H1 (cell line): ENCODE results near the gene DEGS2. TPM values are rescaled to one million over a fixed set of nuclear protein-coding genes. Genes with fewer than 3 reads are reported as not detected.
A peak's percentile ranks its signal among the peaks of the same experiment; 100 is the strongest.

Experiments used
- ATF2 ChIP-seq: IDR thresholded peaks from 2 replicates; pipeline ENCODE4 v1.6.1; 2012; ENCODE audit warnings: low read length, inconsistent platforms
- BACH1 ChIP-seq: IDR thresholded peaks from 2 replicates; pipeline ENCODE4 v1.6.1; 2012; ENCODE audit warnings: low read length, improper control_type of control experiment
- BCL11A ChIP-seq, 2 experiments: IDR thresholded peaks; one replicate each; pipeline ENCODE4 v1.6.1; 2011; ENCODE audit warnings: low read depth in 2 of 2, low read length in 2 of 2, mild to moderate bottlenecking in 2 of 2
- CBX5 ChIP-seq: fragments of 300-800, 300-1000 bp; sonication (generic); IDR thresholded peaks from 2 replicates; pipeline ENCODE4 v1.7.1; 2016; ENCODE audit warnings: antibody characterized with exemption, low read length, low read depth
- CBX8 ChIP-seq: fragments of 300-800, 300-1000 bp; sonication (generic); IDR thresholded peaks from 2 replicates; pipeline ENCODE4 v1.7.1; 2016; ENCODE audit warnings: low read depth, low read length, borderline replicate concordance
- CEBPB ChIP-seq: IDR thresholded peaks from 2 replicates; pipeline ENCODE4 v1.6.1; 2012; ENCODE audit warnings: low read depth, low read length
- CREB1 ChIP-seq: IDR thresholded peaks from 2 replicates; pipeline ENCODE4 v1.6.1; 2012; ENCODE audit warnings: inconsistent platforms
- CTCF ChIP-seq, 3 experiments: IDR thresholded peaks; 1 replicate in 2 of 3; 2 replicates in 1 of 3; pipeline versions ENCODE4 v1.5.1 to v1.6.1; 2011; ENCODE audit warnings: low read length in 3 of 3, mild to moderate bottlenecking in 3 of 3, inconsistent platforms in 2 of 3, low read depth in 1 of 3, moderate library complexity in 1 of 3; ENCODE audit not compliant: insufficient read depth in 1 of 3; ENCODE audit errors: control extremely low read depth in 1 of 3
- JUND ChIP-seq: IDR thresholded peaks from 2 replicates; pipeline ENCODE4 v1.6.1; 2011; ENCODE audit warnings: mild to moderate bottlenecking, improper control_type of control experiment, low read length
- KDM4A ChIP-seq: IDR thresholded peaks from one replicate; pipeline ENCODE4 v1.7.1; 2012; ENCODE audit warnings: low read depth, mild to moderate bottlenecking, moderate library complexity, low read length, inconsistent platforms; ENCODE audit not compliant: severe bottlenecking
- KDM5A ChIP-seq: fragments of 200-600 bp; IDR thresholded peaks from 2 replicates; pipeline ENCODE4 v1.7.1; 2012; ENCODE audit warnings: mild to moderate bottlenecking, low read length, inconsistent platforms, mixed read lengths
- RAD21 ChIP-seq, 2 experiments: IDR thresholded peaks in 1 of 2; conservative IDR thresholded peaks in 1 of 2; 2 replicates each; pipeline ENCODE4 v1.6.1; 2011; ENCODE audit warnings: low read depth in 2 of 2, low read length in 2 of 2, improper control_type of control experiment in 1 of 2, inconsistent platforms in 1 of 2, mild to moderate bottlenecking in 1 of 2, moderate library complexity in 1 of 2
- RNF2 ChIP-seq: fragments of 200-900, 300-1000 bp; sonication (generic); IDR thresholded peaks from 2 replicates; pipeline ENCODE4 v1.7.1; 2016; ENCODE audit warnings: borderline replicate concordance, low read depth, mild to moderate bottlenecking, antibody characterized with exemption, low read length; ENCODE audit not compliant: poor library complexity, severe bottlenecking; ENCODE audit errors: missing control alignments
- SAP30 ChIP-seq: fragments of 300-600 bp; sonication (generic); IDR thresholded peaks from 2 replicates; pipeline ENCODE4 v1.7.1; 2012; ENCODE audit warnings: low read length, moderate library complexity, mild to moderate bottlenecking, inconsistent platforms; ENCODE audit not compliant: insufficient read depth, insufficient replicate concordance
- SIN3A ChIP-seq, 2 experiments: IDR thresholded peaks in 1 of 2; conservative IDR thresholded peaks in 1 of 2; 2 replicates each; pipeline ENCODE4 v1.6.1; 2011 to 2012; ENCODE audit warnings: low read length in 2 of 2, improper control_type of control experiment in 1 of 2, low read depth in 1 of 2, mild to moderate bottlenecking in 1 of 2
- SP2 ChIP-seq: IDR thresholded peaks from 2 replicates; pipeline ENCODE4 v1.6.1; 2012; ENCODE audit warnings: mild to moderate bottlenecking, low read length, inconsistent platforms
- TAF7 ChIP-seq: optimal IDR thresholded peaks from 2 replicates; pipeline ENCODE3; 2011; ENCODE audit warnings: low read depth, mild to moderate bottlenecking, inconsistent platforms, low read length, moderate library complexity, borderline replicate concordance
- YY1 ChIP-seq: IDR thresholded peaks from 2 replicates; pipeline ENCODE4 v1.6.1; 2011; ENCODE audit warnings: low read depth, mild to moderate bottlenecking, low read length
- polyA plus RNA-seq, 7 experiments: library from polyadenylated mRNA; depleted of rRNA in 3 of 7; stranded (reverse) in 5 of 7; unstranded in 2 of 7; fragments of >200 nt in 5 of 7; fragments of 200-250 nt in 2 of 7; gene quantifications; 1 replicate in 5 of 7; 2 replicates in 1 of 7; 4 replicates in 1 of 7; pipeline versions ENCODE4 v1.2.1 to v1.2.3, GENCODE V29; 2011 to 2013; ENCODE audit warnings: missing spikeins in 2 of 7, mixed read lengths in 2 of 7
- total RNA-seq: library from RNA; stranded (reverse); fragmentation: NEBNext Ultra II Directional; extraction: Animal tissue kit (Norgen Biotek cat#: 25700); gene quantifications from 2 replicates; pipeline ENCODE4 v1.2.1, GENCODE V29; 2021

Gene DEGS2
- total and polyA plus RNA-seq, 2 of the 8 experiments (the other 6 are each of a cell fraction or from before 2014, with no cell fraction given) = 0.61 to 0.82 TPM

GRCh38 chr14:100108042-100108825 is 51.2 kb downstream of the DEGS2 start (continued):
- TF ChIP-seq BCL11A (IDR thresholded peaks at IDR 0.05; ENCODE audit: low read depth in 2 of 2, low read length in 2 of 2) (no peak), JUND (peak; percentile 18; the same call in 1 of the 2 replicates), SP2 (no peak), KDM4A (no peak), RAD21 (IDR thresholded peaks at IDR 0.05 in 1 of 2, conservative IDR thresholded peaks at IDR 0.05 in 1 of 2; ENCODE audit: low read depth in 2 of 2, low read length in 2 of 2) (peak; percentile 80 to 85), SAP30 (no peak), CEBPB (no peak), TAF7 (no peak), ATF2 (no peak), CTCF (IDR thresholded peaks at IDR 0.05; ENCODE audit: control extremely low read depth in 1 of 3, insufficient read depth in 1 of 3, low read depth in 1 of 3, low read length in 3 of 3) (peak; percentile 87 to 98 (median 95)), BACH1 (no peak; the same call in 1 of the 2 replicates), KDM5A (no peak), SIN3A (conservative IDR thresholded peaks at IDR 0.05 in 1 of 2, IDR thresholded peaks at IDR 0.05 in 1 of 2; ENCODE audit: low read depth in 1 of 2, low read length in 2 of 2) (peak; percentile 36 to 86; a peak in 2 of 4 replicates), CREB1 (no peak), YY1 (peak; percentile 60; the same call in 1 of the 2 replicates), RNF2 (no peak), CBX8 (no peak), CBX5 (no peak)
